PC-3 (cell line): ENCODE data around the gene UBASH3A. TPM values are rescaled to one million over a fixed set of nuclear protein-coding genes. Genes with fewer than 3 reads are reported as not detected.

Experiments used
- ATAC-seq: fragments of 200-7000 bp; cut with Tn5 transposase; 2 replicates; pipeline ENCODE4 v1.9.1; 2020; ENCODE audit warnings: mild to moderate bottlenecking, moderate library complexity
- BruUV-seq: library from RNA; stranded (reverse); fragments of 400-500 nt; replicated peaks from 2 replicates; lab custom pipeline; 2021; lab: Mats Ljungman, UMichigan
- CTCF ChIA-PET: fragments of 300-600 bp; sonication (Branson Sonifier 250); formaldehyde crosslinking; loops from one replicate; lab custom pipeline; 2022; ENCODE audit warnings: antibody characterized with exemption; lab: Charles Lee
- POLR2A ChIA-PET: fragments of 300-600 bp; sonication (Branson Sonifier 250); formaldehyde crosslinking; loops from one replicate; lab custom pipeline; 2022; ENCODE audit warnings: antibody characterized with exemption; ENCODE audit not compliant: unreplicated experiment; lab: Charles Lee
- DNase-seq: peaks from one replicate; pipeline ENCODE4 v3.0.0-alpha.2; 2015
- H2AFZ ChIP-seq: fragments of 300-600 bp; sonication (generic); 2 replicates; pipeline ENCODE4 v1.6.0; 2016; ENCODE audit warnings: antibody characterized with exemption, low read length
- H3F3A ChIP-seq: fragments of 300-600 bp; sonication (generic); one replicate; pipeline ENCODE4 v1.6.0; 2017; ENCODE audit warnings: antibody characterized with exemption, low read length, control low read depth, mild to moderate bottlenecking; ENCODE audit not compliant: unreplicated experiment
- H3K27ac ChIP-seq: fragments of 300-600 bp; sonication (generic); 2 replicates; pipeline ENCODE4 v1.5.1; 2016; ENCODE audit warnings: mild to moderate bottlenecking, low read length
- H3K27me3 ChIP-seq: fragments of 300-600 bp; sonication (generic); 2 replicates; pipeline ENCODE4 v1.6.1; 2016; ENCODE audit warnings: low read length, mixed read lengths
- H3K36me3 ChIP-seq: fragments of 300-600 bp; sonication (generic); 2 replicates; pipeline ENCODE4 v1.6.1; 2016; ENCODE audit warnings: low read depth, mixed run types, low read length, mixed read lengths
- H3K4me1 ChIP-seq: fragments of 300-600 bp; sonication (generic); 2 replicates; pipeline ENCODE4 v1.5.1; 2016; ENCODE audit warnings: low read length; ENCODE audit not compliant: insufficient read depth
- H3K4me2 ChIP-seq: fragments of 300-600 bp; sonication (generic); 2 replicates; pipeline ENCODE4 v1.6.0; 2016; ENCODE audit warnings: low read length
- H3K4me3 ChIP-seq: fragments of 300-600 bp; sonication (generic); 2 replicates; pipeline ENCODE4 v1.5.1; 2016; ENCODE audit warnings: mild to moderate bottlenecking, low read length, mixed read lengths
- H3K79me2 ChIP-seq: fragments of 300-600 bp; sonication (generic); 2 replicates; pipeline ENCODE4 v1.6.1; 2017; ENCODE audit warnings: low read length, mixed read lengths
- H3K9ac ChIP-seq: fragments of 300-600 bp; sonication (generic); 2 replicates; pipeline ENCODE4 v1.6.0; 2016; ENCODE audit warnings: mild to moderate bottlenecking, low read length
- H3K9me2 ChIP-seq: fragments of 300-600 bp; sonication (generic); replicated peaks from 2 replicates; pipeline ENCODE4 v1.6.1; 2016; ENCODE audit warnings: mixed run types, low read length, mixed read lengths
- H3K9me3 ChIP-seq: fragments of 300-600 bp; sonication (generic); 2 replicates; pipeline ENCODE4 v1.6.1; 2016; ENCODE audit warnings: low read length, mixed read lengths
- H4K20me1 ChIP-seq: fragments of 300-600 bp; sonication (generic); 2 replicates; pipeline ENCODE4 v1.6.1; 2016; ENCODE audit warnings: low read length, mixed read lengths
- CTCF ChIP-seq: fragments of 300-600 bp; sonication (generic); conservative IDR thresholded peaks from 2 replicates; pipeline ENCODE4 v1.5.1; 2017; ENCODE audit warnings: antibody characterized with exemption, low read depth, mild to moderate bottlenecking, low read length
- EZH2 ChIP-seq: fragments of 300-600 bp; sonication (generic); IDR thresholded peaks from one replicate; pipeline ENCODE4 v1.6.1; 2017; ENCODE audit warnings: antibody characterized with exemption, mild to moderate bottlenecking, low read length; ENCODE audit not compliant: unreplicated experiment
- EZH2phosphoT487 ChIP-seq: fragments of 300-600 bp; sonication (generic); IDR thresholded peaks from 2 replicates; pipeline ENCODE4 v1.6.1; 2018; ENCODE audit warnings: mild to moderate bottlenecking, antibody characterized with exemption, low read length, borderline replicate concordance
- intact Hi-C: fragments of 100-400 bp; cut with micrococcal nuclease; formaldehyde crosslinking; loops from 2 replicates; pipeline ENCODE4 v1.9.0; 2023
- total RNA-seq: library from RNA; depleted of rRNA; stranded (reverse); fragments of >200 nt; gene quantifications from 2 replicates; pipeline ENCODE4 v1.2.3, GENCODE V29; 2014

Gene UBASH3A
- total RNA-seq, 1 experiment from 2014 or later = 1.0 TPM

- no TSS peak for BruUV-seq
Measured at GRCh38 chr21:42409366-42409765, 5.7 kb downstream of the UBASH3A start.

GRCh38 chr21:42411197-42411869 is 7.6 kb downstream of the UBASH3A start:
- Histone ChIP-seq H3K4me2 (no peak overlapping the region), H3K9ac (no peak overlapping the region), H3K36me3 (no peaks in the 10 kb centered on the region), H3K27me3 (no peaks in the 10 kb centered on the region), H3K9me2 (no peaks in the 10 kb centered on the region), H3K9me3 (no peaks in the 10 kb centered on the region), H2AFZ (no peak overlapping the region), H3K4me3 (no peak overlapping the region), H3K27ac (no peak overlapping the region), H3K4me1 (peaks cover 8% of the 10 kb centered on the region; the same call in 1 of the 2 replicates), H4K20me1 (no peaks in the 10 kb centered on the region), H3K79me2 (no peaks in the 10 kb centered on the region), H3F3A (no peaks in the 10 kb centered on the region)
- ChIA-PET POLR2A (no interaction called here), CTCF (interaction anchor here (1.0 kb wide), 1 partner anchor 101 kb away, joined by 3 read pairs; no protein-coding TSS in a partner anchor)
- BruUV-seq = no TSS peak
- DNase-seq (peak; percentile 16), ATAC-seq (peak; percentile 53; the same call in 1 of the 2 replicates)
- intact Hi-C loops = no loop called here
- TF ChIP-seq EZH2 (no peak), CTCF (peak; percentile 35; the same call in 1 of the 2 replicates), EZH2phosphoT487 (no peak)

More at GRCh38 chr21:42409366-42409765, 5.7 kb downstream of the UBASH3A start:
- no peak for TF ChIP-seq EZH2phosphoT487
- no peak for TF ChIP-seq EZH2
- TF ChIP-seq CTCF = no peak
- no peaks in the 10 kb centered on the region for H3K36me3 ChIP-seq
- ATAC-seq = no peak
- H3K4me2 ChIP-seq = no peak overlapping the region
- no peak overlapping the region for H3K27ac ChIP-seq
- no peaks in the 10 kb centered on the region for H3K4me1 ChIP-seq
- intact Hi-C loops = no loop called here
- no peaks in the 10 kb centered on the region for H4K20me1 ChIP-seq
- ChIA-PET CTCF (no interaction called here), POLR2A (no interaction called here)
- no peaks in the 10 kb centered on the region for H3K9me2 ChIP-seq
- no peak for DNase-seq
- no peaks in the 10 kb centered on the region for H3F3A ChIP-seq
- H3K9me3 ChIP-seq = no peaks in the 10 kb centered on the region
- no peaks in the 10 kb centered on the region for H3K79me2 ChIP-seq
- H3K4me3 ChIP-seq = no peak overlapping the region
- H3K27me3 ChIP-seq = no peaks in the 10 kb centered on the region
- no peak overlapping the region for H3K9ac ChIP-seq
- H2AFZ ChIP-seq = no peak overlapping the region

- Histone ChIP-seq H2AFZ (no peak overlapping the region), H3K9me3 (no peaks in the 10 kb centered on the region), H4K20me1 (no peaks in the 10 kb centered on the region), H3K9me2 (no peaks in the 10 kb centered on the region), H3K36me3 (no peaks in the 10 kb centered on the region), H3K9ac (no peak overlapping the region), H3F3A (no peaks in the 10 kb centered on the region), H3K4me3 (no peak overlapping the region), H3K4me2 (no peak overlapping the region), H3K27ac (no peak overlapping the region), H3K27me3 (no peaks in the 10 kb centered on the region), H3K4me1 (peaks cover 8% of the 10 kb centered on the region; the same call in 1 of the 2 replicates), H3K79me2 (no peaks in the 10 kb centered on the region)
- BruUV-seq = no TSS peak
- POLR2A ChIA-PET = no interaction called here
- CTCF ChIA-PET = no interaction called here
- intact Hi-C loops = no loop called here
- no peak for DNase-seq
- ATAC-seq = no peak
- TF ChIP-seq EZH2 = no peak
Measured at GRCh38 chr21:42411891-42412635, 8.4 kb downstream of the UBASH3A start.
